NK-92 treated with Interleukin-12 subunit alpha and Interleukin-12 subunit beta, amount 100 ng/mL, for 24 hours (cell line): ENCODE measurements around the gene RASSF3.
"Not testable (repeated sequence)": the region's sequence is repeated elsewhere in the genome, so short reads cannot be mapped to it uniquely, and the experiment has no call there.

Experiments used
- DNase-seq: peaks from one replicate; lab custom pipeline; 2025; lab: John Stamatoyannopoulos, UW

The RASSF3 gene

GRCh38 chr12:64610079-64610659, at the start of gene RASSF3:
RASSF3 (plus strand) TSS chr12:64610495; CDS start chr12:64610633, 138 bp downstream.
- peak; percentile 61 for DNase-seq

- DNase-seq = no peak
Observed at GRCh38 chr12:64561302-64562136, 48.8 kb upstream of the RASSF3 start.

GRCh38 chr12:64566122-64566521, 44.2 kb upstream of the RASSF3 start:
- DNase-seq = no peak

- no peak for DNase-seq
Observed at GRCh38 chr12:64566831-64567517, 43.3 kb upstream of the RASSF3 start.

GRCh38 chr12:64567570-64567969, 42.7 kb upstream of the RASSF3 start:
- DNase-seq = no peak

GRCh38 chr12:64568298-64568697, 42.0 kb upstream of the RASSF3 start:
- DNase-seq = no peak

GRCh38 chr12:64569923-64570691, 40.2 kb upstream of the RASSF3 start:
- DNase-seq = no peak

- no peak for DNase-seq
Observed at GRCh38 chr12:64571411-64571810, 38.9 kb upstream of the RASSF3 start.

- DNase-seq = no peak
Observed at GRCh38 chr12:64572241-64572640, 38.1 kb upstream of the RASSF3 start.

GRCh38 chr12:64574837-64575236, 35.5 kb upstream of the RASSF3 start:
- DNase-seq = no peak

- DNase-seq = no peak
Observed at GRCh38 chr12:64577046-64577445, 33.2 kb upstream of the RASSF3 start.

- no peak for DNase-seq
Observed at GRCh38 chr12:64578566-64578965, 31.7 kb upstream of the RASSF3 start.

GRCh38 chr12:64580681-64581080, 29.6 kb upstream of the RASSF3 start:
- DNase-seq = no peak

- no peak for DNase-seq
Observed at GRCh38 chr12:64582114-64582513, 28.2 kb upstream of the RASSF3 start.

GRCh38 chr12:64582862-64583261, 27.4 kb upstream of the RASSF3 start:
- DNase-seq = no peak

GRCh38 chr12:64583395-64583770, 26.9 kb upstream of the RASSF3 start:
- DNase-seq = not testable (repeated sequence)

- DNase-seq = no peak
Observed at GRCh38 chr12:64583771-64584421, 26.4 kb upstream of the RASSF3 start.

GRCh38 chr12:64585104-64585503, 25.2 kb upstream of the RASSF3 start:
- no peak for DNase-seq

- no peak for DNase-seq
Observed at GRCh38 chr12:64587447-64587846, 22.8 kb upstream of the RASSF3 start.

GRCh38 chr12:64590183-64590582, 20.1 kb upstream of the RASSF3 start:
- DNase-seq = no peak

GRCh38 chr12:64595863-64596793, 14.2 kb upstream of the RASSF3 start:
- DNase-seq = no peak
